HCT116 (cell line): ENCODE results near the gene GFOD2. TPM values are rescaled to one million over a fixed set of nuclear protein-coding genes. Genes with fewer than 3 reads are reported as not detected.

Experiments used
- ATAC-seq: fragments of 200-7000 bp; cut with Tn5 transposase; 2 replicates; pipeline ENCODE4 v1.9.1; 2020; ENCODE audit warnings: mild to moderate bottlenecking, moderate library complexity
- BruUV-seq: library from RNA; stranded (reverse); fragments of 400-500 nt; replicated peaks from 2 replicates; lab custom pipeline; 2021; lab: Mats Ljungman, UMichigan
- CTCF ChIA-PET: fragments of 300-600 bp; sonication (Branson Sonifier 250); formaldehyde crosslinking; loops from one replicate; lab custom pipeline; 2021; ENCODE audit warnings: antibody characterized with exemption; lab: Charles Lee
- POLR2A ChIA-PET: fragments of 300-600, 350-600 bp; sonication (Branson Sonifier 250); formaldehyde crosslinking; loops from one replicate; lab custom pipeline; 2021; ENCODE audit warnings: antibody characterized with exemption; lab: Charles Lee
- RAD21 ChIA-PET, 2 experiments: fragments of 300-600 bp; sonication (Branson Sonifier 250); formaldehyde crosslinking; loops; one replicate each; lab custom pipeline; 2023; ENCODE audit warnings: low total read pairs in 2 of 2; ENCODE audit not compliant: uncharacterized antibody in 2 of 2, unreplicated experiment in 2 of 2, low non-redundant PET in 1 of 2; lab: Charles Lee
- DNase-seq: peaks from one replicate; pipeline ENCODE4 v3.0.0-alpha.2; 2010; ENCODE audit warnings: low read depth, low spot score
- H2AFZ ChIP-seq: fragments of 200-600 bp; shearing (Covaris generic), sonication (generic); 2 replicates; pipeline ENCODE4 v1.6.1; 2017; ENCODE audit warnings: low read depth, mixed run types, mixed read lengths, antibody characterized with exemption, low read length; ENCODE audit not compliant: poor library complexity, severe bottlenecking
- H3K27ac ChIP-seq: 2 replicates; pipeline ENCODE4 v1.5.1; 2012; ENCODE audit warnings: low read depth, low read length
- H3K27me3 ChIP-seq: fragments of 200-600 bp; sonication (generic); 2 replicates; pipeline ENCODE4 v1.6.1; 2016; ENCODE audit warnings: mixed run types, low read length, mixed read lengths; ENCODE audit not compliant: insufficient read depth
- H3K36me3 ChIP-seq, 2 experiments: fragments of 200-500 bp in 1 of 2; fragments of 200-600 bp in 1 of 2; sonication (Bioruptor generic) in 1 of 2; sonication (generic) in 1 of 2; 2 replicates each; pipeline versions ENCODE4 v1.5.1 to v1.6.1; 2014 to 2016; ENCODE audit warnings: low read length in 2 of 2, inconsistent platforms in 1 of 2, mixed read lengths in 1 of 2, mixed run types in 1 of 2; ENCODE audit not compliant: insufficient read depth in 2 of 2, control insufficient read depth in 1 of 2
- H3K4me1 ChIP-seq, 2 experiments: fragments of 200-600 bp in 1 of 2; sonication (generic) in 1 of 2; 2 replicates each; pipeline versions ENCODE4 v1.5.1 to v1.6.1; 2012 to 2017; ENCODE audit warnings: low read length in 2 of 2, inconsistent platforms in 1 of 2, mild to moderate bottlenecking in 1 of 2, mixed read lengths in 1 of 2, mixed run types in 1 of 2, moderate library complexity in 1 of 2; ENCODE audit not compliant: insufficient read depth in 2 of 2, control insufficient read depth in 1 of 2
- H3K4me2 ChIP-seq: fragments of 200-600 bp; sonication (generic); 2 replicates; pipeline ENCODE4 v1.6.1; 2017; ENCODE audit warnings: mixed run types, low read length, mixed read lengths
- H3K4me3 ChIP-seq, 2 experiments: fragments of 200-600 bp in 1 of 2; sonication (generic) in 1 of 2; replicated peaks in 1 of 2; 2 replicates each; pipeline ENCODE4 v1.5.1; 2011 to 2016; ENCODE audit warnings: low read length in 2 of 2, control low read depth in 1 of 2, low read depth in 1 of 2, mild to moderate bottlenecking in 1 of 2, mixed read lengths in 1 of 2, mixed run types in 1 of 2
- H3K79me2 ChIP-seq: fragments of 200-600 bp; sonication (generic); 2 replicates; pipeline ENCODE4 v1.6.1; 2017; ENCODE audit warnings: mild to moderate bottlenecking, mixed run types, low read length, moderate library complexity, mixed read lengths; ENCODE audit not compliant: insufficient read depth
- H3K9ac ChIP-seq: fragments of 200-600 bp; sonication (generic); 2 replicates; pipeline ENCODE4 v1.6.1; 2016; ENCODE audit warnings: low read length, mixed read lengths
- H3K9me2 ChIP-seq: fragments of 200-600 bp; sonication (generic), shearing (Covaris generic); 2 replicates; pipeline ENCODE4 v1.6.1; 2017; ENCODE audit warnings: mixed run types, mild to moderate bottlenecking, moderate library complexity; ENCODE audit not compliant: insufficient read depth
- H3K9me3 ChIP-seq, 2 experiments: fragments of 200-500 bp in 1 of 2; fragments of 200-600 bp in 1 of 2; sonication (Bioruptor generic) in 1 of 2; sonication (generic) in 1 of 2; 2 replicates each; pipeline ENCODE4 v1.6.1; 2014 to 2017; ENCODE audit warnings: low read length in 2 of 2, mixed read lengths in 2 of 2, inconsistent platforms in 1 of 2, low read depth in 1 of 2, mild to moderate bottlenecking in 1 of 2, mixed run types in 1 of 2, moderate library complexity in 1 of 2; ENCODE audit not compliant: control insufficient read depth in 1 of 2, insufficient read depth in 1 of 2
- H4K20me1 ChIP-seq: fragments of 200-600 bp; sonication (generic), shearing (Covaris generic); 2 replicates; pipeline ENCODE4 v1.6.1; 2017; ENCODE audit warnings: mixed run types, mild to moderate bottlenecking, moderate library complexity; ENCODE audit not compliant: insufficient read depth
- CBX3 ChIP-seq: IDR thresholded peaks from 2 replicates; pipeline ENCODE4 v1.6.1; 2012; ENCODE audit warnings: low read depth
- CEBPB ChIP-seq: IDR thresholded peaks from 2 replicates; pipeline ENCODE4 v1.6.1; 2012; ENCODE audit warnings: low read depth
- EGR1 ChIP-seq: IDR thresholded peaks from 2 replicates; pipeline ENCODE4 v1.6.1; 2012; ENCODE audit warnings: low read depth
- EZH2 ChIP-seq: fragments of 200-600 bp; sonication (generic); IDR thresholded peaks from 2 replicates; pipeline ENCODE4 v1.6.1; 2017; ENCODE audit warnings: antibody characterized with exemption, mixed run types
- FOSL1 ChIP-seq: IDR thresholded peaks from 2 replicates; pipeline ENCODE4 v1.6.1; 2012; ENCODE audit warnings: low read depth
- MAX ChIP-seq: IDR thresholded peaks from 2 replicates; pipeline ENCODE4 v1.6.1; 2012
- RAD21 ChIP-seq: IDR thresholded peaks from 2 replicates; pipeline ENCODE4 v1.6.1; 2012; ENCODE audit warnings: low read depth, mild to moderate bottlenecking
- REST ChIP-seq: IDR thresholded peaks from 2 replicates; pipeline ENCODE4 v1.6.1; 2012; ENCODE audit warnings: low read depth
- SIN3A ChIP-seq: IDR thresholded peaks from 2 replicates; pipeline ENCODE4 v1.6.1; 2012; ENCODE audit warnings: low read depth
- SP1 ChIP-seq: IDR thresholded peaks from 2 replicates; pipeline ENCODE4 v1.6.1; 2012; ENCODE audit warnings: low read depth
- SRF ChIP-seq: IDR thresholded peaks from 2 replicates; pipeline ENCODE4 v1.6.1; 2012; ENCODE audit warnings: low read depth
- YY1 ChIP-seq: IDR thresholded peaks from 2 replicates; pipeline ENCODE4 v1.6.1; 2011; ENCODE audit warnings: low read length, low read depth, moderate library complexity, mild to moderate bottlenecking; ENCODE audit not compliant: insufficient replicate concordance; ENCODE audit errors: extremely low read depth
- ZFX ChIP-seq: fragments of 450-650 bp; IDR thresholded peaks from 2 replicates; pipeline ENCODE4 v1.6.1; 2017
- ZNF274 ChIP-seq: fragments of 200-500 bp; sonication (Bioruptor generic); IDR thresholded peaks from 2 replicates; pipeline ENCODE4 v1.6.1; 2014; ENCODE audit warnings: mild to moderate bottlenecking, low read depth, low read length, inconsistent platforms
- intact Hi-C: fragments of 100-400 bp; cut with micrococcal nuclease; formaldehyde crosslinking; loops from 2 replicates; pipeline ENCODE4 v1.10.0; 2022
- total RNA-seq: library from RNA; stranded (reverse); gene quantifications from one replicate; pipeline ENCODE4 v1.2.1, GENCODE V29; 2021; ENCODE audit not compliant: unreplicated experiment

Gene GFOD2
- total RNA-seq, 1 experiment from 2014 or later = 17.4 TPM

- no peak for TF ChIP-seq REST
These were observed 40.6 kb downstream of the GFOD2 start (continued) for GRCh38 chr16:67678354-67679023.

GRCh38 chr16:67677712-67678111 is 41.4 kb downstream of the GFOD2 start:
- TF ChIP-seq RAD21 (no peak), CBX3 (no peak), ZNF274 (no peak), EGR1 (no peak), ZFX (no peak), EZH2 (no peak), SP1 (no peak), REST (no peak), CEBPB (no peak), SRF (no peak), SIN3A (no peak), FOSL1 (no peak), MAX (no peak), YY1 (no peak)
- H3K79me2 ChIP-seq = no peaks in the 10 kb centered on the region
- H3K27me3 ChIP-seq = no peaks in the 10 kb centered on the region
- H3K9ac ChIP-seq = no peak overlapping the region
- H3K9me3 ChIP-seq = no peaks in the 10 kb centered on the region
- H3K4me2 ChIP-seq = no peak overlapping the region
- H3K36me3 ChIP-seq = peaks cover 0 to 4% of the 10 kb centered on the region in 2 experiments; a peak in 2 of 4 replicates
- H2AFZ ChIP-seq = no peak overlapping the region
- intact Hi-C loops = no loop called here
- H3K4me3 ChIP-seq = no peak overlapping the region
- CTCF ChIA-PET = interaction anchor here (2.0 kb wide), 1 partner anchor 156 kb away, joined by 5 read pairs; no protein-coding TSS in a partner anchor
- DNase-seq (no peak), ATAC-seq (no peak)
- RAD21 ChIA-PET = no interaction called here
- no peaks in the 10 kb centered on the region for H3K4me1 ChIP-seq
- BruUV-seq = no TSS peak
- POLR2A ChIA-PET = no interaction called here
- no peak overlapping the region for H3K27ac ChIP-seq
- H3K9me2 ChIP-seq = no peaks in the 10 kb centered on the region
- no peaks in the 10 kb centered on the region for H4K20me1 ChIP-seq
